ENCODE measurements around the gene ANKRD31. TPM values are rescaled to one million over a fixed set of nuclear protein-coding genes. Genes with fewer than 3 reads are reported as not detected.

Gene ANKRD31
- total RNA-seq, 1 experiment from 2014 or later, result 0.11 TPM

- peaks cover 7% of the 10 kb centered on the region for H3K9me3 ChIP-seq (ENCODE audit: control insufficient read depth, low read depth, low read length)
- no peaks in the 10 kb centered on the region for H3K79me2 ChIP-seq (ENCODE audit: insufficient read depth, low read length)
- H3K56ac ChIP-seq (ENCODE audit: insufficient read length, low read depth, low read length), result no peak overlapping the region
- DNase-seq, result no peak
- Mint-ChIP-seq H3K27me3 (ENCODE audit: low read depth) (no peaks in the 10 kb centered on the region), H3K4me3 (no peak overlapping the region), H3K27ac (peak overlapping the region in 1 of 3 experiments; percentile 30; a peak in 2 of 7 replicates), H3K36me3 (ENCODE audit: insufficient read depth in 1 of 3, low read depth in 3 of 3) (peaks cover 5 to 12% (median 7%) of the 10 kb centered on the region in 3 experiments), H3K9me3 (peaks cover 11 to 12% of the 10 kb centered on the region in 2 experiments), H3K4me1 (peaks cover 17 to 42% of the 10 kb centered on the region in 2 experiments)
- H3K23me2 ChIP-seq (ENCODE audit: insufficient read length, low read depth, low read length, poor library complexity, severe bottlenecking), result no peaks in the 10 kb centered on the region
- TF ChIP-seq CTCF (conservative IDR thresholded peaks at IDR 0.05), result no peak
- no peak overlapping the region for H4K91ac ChIP-seq (ENCODE audit: insufficient read length, low read depth, low read length)
- no peak overlapping the region for H4K8ac ChIP-seq (replicated peaks; ENCODE audit: insufficient read length, low read depth, low read length)
- no peak overlapping the region for H3K27ac ChIP-seq (ENCODE audit: insufficient read length, low read depth, low read length)
- no peaks in the 10 kb centered on the region for H3K79me1 ChIP-seq (ENCODE audit: insufficient read depth, low read depth, low read length, poor library complexity, severe bottlenecking)
- H2AFZ ChIP-seq (ENCODE audit: low read length), result no peak overlapping the region
- no peak overlapping the region for H3K18ac ChIP-seq (ENCODE audit: insufficient read length, low read depth, low read length)
- WGBS (ENCODE audit: extremely low coverage, insufficient read length, low lambda C conversion rate), result no CpG with 5 or more reads among the region's 4 CpGs
- no peak overlapping the region for H2BK5ac ChIP-seq (ENCODE audit: insufficient read length, low read length)
- no peak overlapping the region for H3T11ph ChIP-seq (ENCODE audit: low read length)
- H4K5ac ChIP-seq (ENCODE audit: insufficient read length, low read depth, low read length), result no peak overlapping the region
- H3K14ac ChIP-seq (ENCODE audit: insufficient read depth, low read length), result no peak overlapping the region
- no peak overlapping the region for H2BK120ac ChIP-seq (ENCODE audit: low read depth, low read length, poor library complexity, severe bottlenecking)
- no peak overlapping the region for H3K23ac ChIP-seq (ENCODE audit: insufficient read length, low read depth, low read length)
- peaks cover 6% of the 10 kb centered on the region for H3K4me1 ChIP-seq (ENCODE audit: insufficient read depth, low read length)
- H2BK20ac ChIP-seq (ENCODE audit: low read depth, low read length, poor library complexity, severe bottlenecking), result no peak overlapping the region
- H2AK5ac ChIP-seq (ENCODE audit: insufficient read length, low read length), result no peak overlapping the region
- H3K9ac ChIP-seq (ENCODE audit: extremely low read depth, insufficient read length, low read length), result no peak overlapping the region
- no peak overlapping the region for H3K4me2 ChIP-seq (ENCODE audit: insufficient read depth, insufficient read length, low read length)
- H2BK12ac ChIP-seq (ENCODE audit: insufficient read length, low read depth, low read length), result no peak overlapping the region
- no peaks in the 10 kb centered on the region for H4K20me1 ChIP-seq (ENCODE audit: control insufficient read depth, insufficient read depth, insufficient read length)
- H2BK15ac ChIP-seq (ENCODE audit: low read depth, low read length), result no peak overlapping the region
- no peaks in the 10 kb centered on the region for H3K27me3 ChIP-seq (ENCODE audit: insufficient read depth, low read length)
- H3K4ac ChIP-seq (ENCODE audit: low read depth, low read length), result no peak overlapping the region
These were observed 40.8 kb upstream of the ANKRD31 start for GRCh38 chr5:75277463-75277862.
